ENCODE results near the gene DENND1C.

DENND1C gene

GRCh38 chr19:6481541-6482342 lies at the start of gene DENND1C:
TSS of gene DENND1C (minus strand) at chr19:6481787. CDS start at chr19:6481695, 92 bp downstream.
- no peak for DNase-seq (ENCODE audit: low read depth)
- no peak within 1 kb of the TSS for H3K4me3 ChIP-seq (ENCODE audit: control insufficient read depth, low read depth, low read length)
- peak; percentile 49 for TF ChIP-seq CTCF (conservative IDR thresholded peaks at IDR 0.05; ENCODE audit: control insufficient read depth, insufficient read depth, low read depth, low read length)

GRCh38 chr19:6530386-6531162 lies 49.0 kb upstream of the DENND1C start, which contains the start of gene TNFSF9:
TSS of gene TNFSF9 (plus strand) at chr19:6531026. CDS start at chr19:6531037, 11 bp downstream.
- TF ChIP-seq CTCF (conservative IDR thresholded peaks at IDR 0.05; ENCODE audit: control insufficient read depth, insufficient read depth, low read depth, low read length), result no peak
- H3K4me3 ChIP-seq (ENCODE audit: control insufficient read depth, low read depth, low read length), result peak within 1 kb of the TSS; percentile 67
- peak; percentile 72 for DNase-seq (ENCODE audit: low read depth)

- no peak for TF ChIP-seq CTCF (conservative IDR thresholded peaks at IDR 0.05; ENCODE audit: control insufficient read depth, insufficient read depth, low read depth, low read length)
- peak overlapping the region; percentile 67 for H3K4me3 ChIP-seq (ENCODE audit: control insufficient read depth, low read depth, low read length)
- no peak for DNase-seq (ENCODE audit: low read depth)
Observed at GRCh38 chr19:6529937-6530385, 48.4 kb upstream of the DENND1C start.

- no peak overlapping the region for H3K4me3 ChIP-seq (ENCODE audit: control insufficient read depth, low read depth, low read length)
- no peak for DNase-seq (ENCODE audit: low read depth)
- no peak for TF ChIP-seq CTCF (conservative IDR thresholded peaks at IDR 0.05; ENCODE audit: control insufficient read depth, insufficient read depth, low read depth, low read length)
Observed at GRCh38 chr19:6529351-6529750, 47.8 kb upstream of the DENND1C start.

- TF ChIP-seq CTCF (conservative IDR thresholded peaks at IDR 0.05; ENCODE audit: control insufficient read depth, insufficient read depth, low read depth, low read length), result no peak
- H3K4me3 ChIP-seq (ENCODE audit: control insufficient read depth, low read depth, low read length), result no peak overlapping the region
- DNase-seq (ENCODE audit: low read depth), result no peak
Observed at GRCh38 chr19:6528544-6529121, 47.0 kb upstream of the DENND1C start.

GRCh38 chr19:6527893-6528543 lies 46.4 kb upstream of the DENND1C start:
- DNase-seq (ENCODE audit: low read depth), result no peak
- no peak for TF ChIP-seq CTCF (conservative IDR thresholded peaks at IDR 0.05; ENCODE audit: control insufficient read depth, insufficient read depth, low read depth, low read length)
- H3K4me3 ChIP-seq (ENCODE audit: control insufficient read depth, low read depth, low read length), result no peak overlapping the region
